NCI-H510A treated with DMSO at 0.1 percent for 48 hours (cell line): ENCODE data around the gene RPL36A.

Source experiments
- DNase-seq: peaks from one replicate; lab custom pipeline; 2025; lab: John Stamatoyannopoulos, UW

RPL36A gene

GRCh38 chrX:101442085-101442484 lies 51.3 kb downstream of the RPL36A start:
- DNase-seq, result no peak
